AG08395 (cell line): ENCODE data around the gene CNDP2.

Experiments used
- DNase-seq: peaks from one replicate; pipeline ENCODE4 v3.0.0; 2012; ENCODE audit warnings: mixed read lengths, low spot score

Gene CNDP2

DNA sequence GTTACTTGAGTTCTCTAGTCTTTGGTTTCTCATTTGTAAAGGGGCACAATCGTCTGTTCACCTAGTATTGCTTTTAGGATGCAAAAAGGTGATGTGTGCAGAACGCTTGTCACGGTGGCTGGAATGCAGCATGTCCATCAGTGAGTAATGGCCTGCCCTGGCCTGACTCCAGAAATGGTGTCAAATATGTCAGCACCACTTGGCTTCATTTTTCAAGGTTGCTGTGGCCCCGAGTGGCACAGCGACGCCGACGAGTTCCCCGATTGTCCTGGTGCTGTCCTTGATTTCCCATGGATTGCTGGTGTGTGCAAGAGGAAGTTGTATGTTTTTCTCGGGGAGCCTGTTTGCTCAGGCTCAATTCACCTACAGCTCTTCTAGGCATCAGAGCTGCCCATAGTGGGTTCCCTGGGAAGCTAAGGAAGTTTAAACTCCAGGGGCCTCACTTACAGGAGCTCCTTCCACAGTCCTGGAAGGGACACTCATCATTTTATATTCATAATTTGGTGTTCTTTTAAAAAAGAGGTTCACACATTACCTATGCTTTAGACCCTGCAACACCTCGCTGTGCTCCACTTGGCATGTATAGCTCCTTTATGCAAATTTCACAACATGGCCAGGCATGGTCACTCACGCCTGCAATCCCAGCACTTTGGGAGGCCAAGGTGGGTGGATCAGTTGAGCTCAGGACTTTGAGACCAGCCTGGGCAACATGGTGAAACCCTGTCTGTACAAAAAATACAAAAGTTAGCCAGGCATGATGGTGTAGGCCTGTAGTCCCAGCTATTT, 75.9 kb downstream of the CNDP2 start:
- no peak for DNase-seq

DNA sequence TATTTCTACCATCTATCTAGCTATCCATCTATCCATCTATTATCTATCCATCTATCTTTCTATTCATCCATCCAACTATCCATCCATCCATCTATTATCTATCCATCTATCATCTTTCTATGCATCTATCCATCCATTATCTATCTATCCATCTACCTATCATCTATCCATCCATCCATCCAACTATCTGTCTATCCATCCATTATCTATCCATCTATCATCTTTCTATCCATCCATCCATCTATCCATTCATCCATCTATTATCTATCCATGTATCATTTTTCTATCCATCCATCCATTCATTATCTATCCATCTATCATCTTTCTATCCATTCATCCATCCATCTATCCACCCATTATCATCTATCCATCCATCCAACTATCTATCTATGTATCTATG, 76.9 kb downstream of the CNDP2 start:
- no peak for DNase-seq
